Germinal center (tissue), 1 donor: Measurements from ENCODE around the gene SKI.

Experiments used
- DNase-seq: peaks from one replicate; pipeline ENCODE4 v3.0.0; 2012; ENCODE audit warnings: mixed read lengths, low spot score

Gene SKI

GRCh38 chr1:2352897-2353550 is 124.9 kb downstream of the SKI start:
- no peak for DNase-seq

GRCh38 chr1:2353551-2354438 is 125.7 kb downstream of the SKI start:
- no peak for DNase-seq

- DNase-seq: no peak
Measured at GRCh38 chr1:2354511-2355372, 126.6 kb downstream of the SKI start.

- no peak for DNase-seq
Measured at GRCh38 chr1:2355373-2356261, 127.5 kb downstream of the SKI start.

GRCh38 chr1:2356401-2356800 is 128.3 kb downstream of the SKI start:
- no peak for DNase-seq

GRCh38 chr1:2356911-2357845 is 129.1 kb downstream of the SKI start:
- no peak for DNase-seq

- DNase-seq: no peak
Measured at GRCh38 chr1:2358072-2358471, 130.0 kb downstream of the SKI start.

GRCh38 chr1:2358651-2359640 is 130.8 kb downstream of the SKI start:
- DNase-seq: no peak
